Activated CD8-positive, alpha-beta memory T cell treated with anti-CD3 and anti-CD28 coated beads, Interleukin-2, amount 50 U/mL, for 48 hours (primary cell): ENCODE measurements around the gene POTEC.
"Not testable (repeated sequence)": the region's sequence is repeated elsewhere in the genome, so short reads cannot be mapped to it uniquely, and the experiment has no call there.

Experiments used
- DNase-seq: peaks from one replicate; pipeline ENCODE4 v3.0.0-alpha.2; 2020

POTEC gene

GRCh38 chr18:14543446-14543964 is at the start of gene POTEC:
Gene POTEC, minus strand, starts transcription at chr18:14543600. Its CDS starts 454 bp downstream, at chr18:14543146.
- not testable (repeated sequence) for DNase-seq

GRCh38 chr18:14577971-14578370 is 34.6 kb upstream of the POTEC start:
- no peak for DNase-seq

GRCh38 chr18:14559502-14559901 is 16.1 kb upstream of the POTEC start:
- DNase-seq: not testable (repeated sequence)

- not testable (repeated sequence) for DNase-seq
These were observed 11.7 kb downstream of the POTEC start for GRCh38 chr18:14531659-14532058.

GRCh38 chr18:14510707-14511106 is 32.7 kb downstream of the POTEC start:
- DNase-seq: not testable (repeated sequence)

GRCh38 chr18:14503691-14504090 is 39.7 kb downstream of the POTEC start:
- not testable (repeated sequence) for DNase-seq

GRCh38 chr18:14501894-14502293 is 41.5 kb downstream of the POTEC start:
- not testable (repeated sequence) for DNase-seq

- DNase-seq: not testable (repeated sequence)
These were observed 54.0 kb downstream of the POTEC start for GRCh38 chr18:14489256-14490014.

GRCh38 chr18:14488789-14489188 is 54.6 kb downstream of the POTEC start:
- DNase-seq: not testable (repeated sequence)

GRCh38 chr18:14486926-14487580 is 56.3 kb downstream of the POTEC start:
- not testable (repeated sequence) for DNase-seq

GRCh38 chr18:14479076-14479475 is 64.3 kb downstream of the POTEC start:
- DNase-seq: not testable (repeated sequence)

- DNase-seq: not testable (repeated sequence)
These were observed 67.9 kb downstream of the POTEC start for GRCh38 chr18:14475520-14475919.

- not testable (repeated sequence) for DNase-seq
These were observed 68.6 kb downstream of the POTEC start for GRCh38 chr18:14474752-14475151.

- not testable (repeated sequence) for DNase-seq
These were observed 69.2 kb downstream of the POTEC start for GRCh38 chr18:14474007-14474720.

- DNase-seq: not testable (repeated sequence)
These were observed 70.0 kb downstream of the POTEC start for GRCh38 chr18:14473250-14474006.

- DNase-seq: not testable (repeated sequence)
These were observed 72.1 kb downstream of the POTEC start for GRCh38 chr18:14471286-14471685.

GRCh38 chr18:14470446-14470845 is 73.0 kb downstream of the POTEC start:
- DNase-seq: not testable (repeated sequence)

- DNase-seq: not testable (repeated sequence)
These were observed 73.4 kb downstream of the POTEC start for GRCh38 chr18:14470046-14470445.

- not testable (repeated sequence) for DNase-seq
These were observed 77.4 kb downstream of the POTEC start for GRCh38 chr18:14465989-14466388.
